Omental fat pad (tissue), 4 donors: ENCODE data around the gene ROM1. TPM values are rescaled to one million over a fixed set of nuclear protein-coding genes. Genes with fewer than 3 reads are reported as not detected.
"Not testable (repeated sequence)": the region's sequence is repeated elsewhere in the genome, so short reads cannot be mapped to it uniquely, and the experiment has no call there.

Experiments
- ATAC-seq: fragments of 150-250 bp; one replicate; pipeline ENCODE4 v1.9.1; 2016; ENCODE audit warnings: mild to moderate bottlenecking, moderate library complexity; ENCODE audit not compliant: low FRiP score
- DNase-seq: peaks from one replicate; pipeline ENCODE4 v3.0.0-alpha.2; 2019; ENCODE audit warnings: low spot score
- CTCF ChIP-seq, 3 donors: fragments of 450-650 bp; IDR thresholded peaks; one replicate each; pipeline ENCODE4 v1.5.1; 2016 to 2017; ENCODE audit warnings: antibody characterized with exemption in 3 of 3, mild to moderate bottlenecking in 3 of 3, moderate library complexity in 2 of 3
- total RNA-seq, 4 donors: library from RNA; depleted of rRNA; stranded (reverse); fragments of >200 nt; gene quantifications; one replicate each; pipeline ENCODE4 v1.1.0, GENCODE V29; 2016

ROM1 gene
- total RNA-seq, 4 donors from 2014 or later, result 7.9 to 12.7 (median 11.4) TPM

GRCh38 chr11:62610814-62611704 is 2.0 kb upstream of the ROM1 start:
- TF ChIP-seq CTCF (IDR thresholded peaks at IDR 0.05), result no peak
- no peak for ATAC-seq

GRCh38 chr11:62611705-62612365 is 1.2 kb upstream of the ROM1 start:
- ATAC-seq (peak; percentile 8), DNase-seq (no peak)
- no peak for TF ChIP-seq CTCF (IDR thresholded peaks at IDR 0.05)

More at GRCh38 chr11:62610814-62611704, 2.0 kb upstream of the ROM1 start:
- DNase-seq, result no peak

GRCh38 chr11:62613291-62613778 is 278 bp downstream of the ROM1 start:
- DNase-seq, result no peak
- ATAC-seq, result no peak
- TF ChIP-seq CTCF (IDR thresholded peaks at IDR 0.05), result no peak

- DNase-seq, result no peak
- no peak for ATAC-seq
- no peak for TF ChIP-seq CTCF (IDR thresholded peaks at IDR 0.05)
Measured at GRCh38 chr11:62614275-62614674, 1.2 kb downstream of the ROM1 start.

- DNase-seq (no peak), ATAC-seq (no peak)
- no peak for TF ChIP-seq CTCF (IDR thresholded peaks at IDR 0.05)
Measured at GRCh38 chr11:62615521-62615920, 2.5 kb downstream of the ROM1 start.

GRCh38 chr11:62616957-62617356 is 3.9 kb downstream of the ROM1 start:
- not testable (repeated sequence) for ATAC-seq

GRCh38 chr11:62621027-62621566 is 8.0 kb downstream of the ROM1 start:
- no peak for TF ChIP-seq CTCF (IDR thresholded peaks at IDR 0.05)
- ATAC-seq (no peak), DNase-seq (no peak)

More at GRCh38 chr11:62616957-62617356, 3.9 kb downstream of the ROM1 start:
- not testable (repeated sequence) for DNase-seq
